ENCODE data around the gene AFMID.

The AFMID gene

GRCh38 chr17:78180508-78180907, 6.7 kb upstream of the AFMID start:
- no peak for DNase-seq

- no peak for DNase-seq
Observed at GRCh38 chr17:78182504-78182903, 4.7 kb upstream of the AFMID start.

- DNase-seq, result no peak
Observed at GRCh38 chr17:78183916-78184315, 3.2 kb upstream of the AFMID start.

GRCh38 chr17:78184351-78184750, 2.8 kb upstream of the AFMID start:
- DNase-seq, result no peak

- no peak for DNase-seq
Observed at GRCh38 chr17:78184868-78185267, 2.3 kb upstream of the AFMID start.

GRCh38 chr17:78185981-78186691, 1.0 kb upstream of the AFMID start:
- peak; percentile 34 to 47 for DNase-seq

- DNase-seq, result no peak
Observed at GRCh38 chr17:78196716-78197115, 9.6 kb downstream of the AFMID start.

- DNase-seq, result no peak
Observed at GRCh38 chr17:78197147-78197832, 10.1 kb downstream of the AFMID start.

GRCh38 chr17:78200451-78200850, 13.3 kb downstream of the AFMID start:
- DNase-seq, result no peak

- DNase-seq, result no peak
Observed at GRCh38 chr17:78202666-78203065, 15.5 kb downstream of the AFMID start.

GRCh38 chr17:78204387-78205123, 17.4 kb downstream of the AFMID start:
- no peak for DNase-seq

GRCh38 chr17:78205124-78205775, 18.1 kb downstream of the AFMID start:
- DNase-seq, result no peak

- DNase-seq, result no peak
Observed at GRCh38 chr17:78206298-78206697, 19.1 kb downstream of the AFMID start.

GRCh38 chr17:78208486-78208885, 21.3 kb downstream of the AFMID start:
- DNase-seq, result no peak

- no peak for DNase-seq
Observed at GRCh38 chr17:78210111-78210510, 22.9 kb downstream of the AFMID start.

GRCh38 chr17:78211032-78211431, 23.9 kb downstream of the AFMID start:
- no peak for DNase-seq

GRCh38 chr17:78214016-78214705, 27.0 kb downstream of the AFMID start, which contains the start of gene BIRC5:
TSS of gene BIRC5 (plus strand) at chr17:78214253. CDS start at chr17:78214317, 64 bp downstream.
- peak; percentile 94 to 95 for DNase-seq

- DNase-seq, result no peak
Observed at GRCh38 chr17:78214706-78215061, 27.5 kb downstream of the AFMID start.

- DNase-seq, result no peak
Observed at GRCh38 chr17:78219396-78220150, 32.4 kb downstream of the AFMID start.

GRCh38 chr17:78223061-78223460, 35.9 kb downstream of the AFMID start:
- DNase-seq, result no peak

GRCh38 chr17:78223765-78224164, 36.6 kb downstream of the AFMID start:
- no peak for DNase-seq

Measured in activated T-cell treated with anti-CD3 and anti-CD28 coated beads, Interleukin-2, amount 50 U/mL, for 48 hours (primary cell).